GM10248 (cell line): Measurements from ENCODE around the gene EMC8.

Source experiments
- CTCF ChIA-PET: fragments of 300-600 bp; sonication (Branson Sonifier 250); formaldehyde crosslinking; extraction: SDS; loops from one replicate; lab custom pipeline; 2021; ENCODE audit warnings: antibody characterized with exemption; lab: Yijun Ruan, JAX
- POLR2A ChIA-PET: fragments of 350-650 bp; sonication (Branson Sonifier 250); formaldehyde crosslinking; extraction: SDS; loops from one replicate; lab custom pipeline; 2020; ENCODE audit warnings: antibody characterized with exemption; lab: Yijun Ruan, JAX
- DNase-seq: peaks from one replicate; pipeline ENCODE4 v3.0.0; 2012; ENCODE audit errors: extremely low spot score
- TF ChIP-seq, protein P1 (sequence below): IDR thresholded peaks from 2 replicates; pipeline ENCODE4 v1.5.1; 2012; ENCODE audit warnings: mild to moderate bottlenecking, low read depth; ENCODE audit errors: extremely low read depth, missing control alignments, control extremely low read depth

EMC8 gene

GRCh38 chr16:85770741-85771140 is 28.6 kb downstream of the EMC8 start:
- TF ChIP-seq, protein P1, sequence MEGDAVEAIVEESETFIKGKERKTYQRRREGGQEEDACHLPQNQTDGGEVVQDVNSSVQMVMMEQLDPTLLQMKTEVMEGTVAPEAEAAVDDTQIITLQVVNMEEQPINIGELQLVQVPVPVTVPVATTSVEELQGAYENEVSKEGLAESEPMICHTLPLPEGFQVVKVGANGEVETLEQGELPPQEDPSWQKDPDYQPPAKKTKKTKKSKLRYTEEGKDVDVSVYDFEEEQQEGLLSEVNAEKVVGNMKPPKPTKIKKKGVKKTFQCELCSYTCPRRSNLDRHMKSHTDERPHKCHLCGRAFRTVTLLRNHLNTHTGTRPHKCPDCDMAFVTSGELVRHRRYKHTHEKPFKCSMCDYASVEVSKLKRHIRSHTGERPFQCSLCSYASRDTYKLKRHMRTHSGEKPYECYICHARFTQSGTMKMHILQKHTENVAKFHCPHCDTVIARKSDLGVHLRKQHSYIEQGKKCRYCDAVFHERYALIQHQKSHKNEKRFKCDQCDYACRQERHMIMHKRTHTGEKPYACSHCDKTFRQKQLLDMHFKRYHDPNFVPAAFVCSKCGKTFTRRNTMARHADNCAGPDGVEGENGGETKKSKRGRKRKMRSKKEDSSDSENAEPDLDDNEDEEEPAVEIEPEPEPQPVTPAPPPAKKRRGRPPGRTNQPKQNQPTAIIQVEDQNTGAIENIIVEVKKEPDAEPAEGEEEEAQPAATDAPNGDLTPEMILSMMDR = no peak
- CTCF ChIA-PET = interaction anchor here (0.8 to 1.6 kb wide), 2 partner anchors 11 to 51 kb away, joined by 5 to 7 read pairs; no protein-coding TSS in a partner anchor

GRCh38 chr16:85768199-85768598 is 31.1 kb downstream of the EMC8 start:
- CTCF ChIA-PET = interaction anchor here (1.0 to 1.1 kb wide), 2 partner anchors 20 to 79 kb away, joined by 3 read pairs; partner anchors contain the start of gene GINS2
- no peak for DNase-seq
- POLR2A ChIA-PET = no interaction called here
- TF ChIP-seq, protein P1 = no peak

More at GRCh38 chr16:85770741-85771140, 28.6 kb downstream of the EMC8 start:
- POLR2A ChIA-PET = no interaction called here
- DNase-seq = no peak

- no peak for DNase-seq
- CTCF ChIA-PET = interaction anchor here (1.1 kb wide), 1 partner anchor 79 kb away, joined by 3 read pairs; the partner anchor contains the start of gene GINS2
- POLR2A ChIA-PET = no interaction called here
- TF ChIP-seq, protein P1 = no peak
Observed at GRCh38 chr16:85767531-85767930, 31.8 kb downstream of the EMC8 start.

- TF ChIP-seq, protein P1 = no peak
- ChIA-PET CTCF (interaction anchor here (1.3 kb wide), 1 partner anchor 49 kb away, joined by 3 read pairs; no protein-coding TSS in a partner anchor), POLR2A (no interaction called here)
- no peak for DNase-seq
Observed at GRCh38 chr16:85765767-85766166, 33.6 kb downstream of the EMC8 start.

GRCh38 chr16:85765211-85765610 is 34.1 kb downstream of the EMC8 start:
- CTCF ChIA-PET = no interaction called here
- DNase-seq = no peak
- POLR2A ChIA-PET = no interaction called here
- TF ChIP-seq, protein P1 = no peak

DNA sequence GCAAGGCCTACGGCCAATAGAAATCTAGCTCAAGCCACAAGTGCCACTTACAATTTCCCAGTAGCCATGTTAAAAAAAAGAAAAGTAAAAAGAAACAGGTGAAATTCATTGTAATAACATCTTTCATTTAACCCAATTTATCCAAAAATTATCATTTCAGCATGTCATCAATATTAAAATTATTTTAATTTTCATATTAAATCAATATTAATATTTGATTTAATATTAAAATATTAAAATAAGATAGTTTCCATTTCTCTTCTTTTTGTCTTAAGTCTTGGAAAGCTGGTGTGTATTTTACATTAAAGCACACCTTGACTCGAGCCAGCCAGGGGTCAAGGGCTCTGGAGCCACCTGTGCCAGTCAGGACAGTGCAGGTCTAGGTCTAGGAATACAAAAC is 35.7 kb downstream of the EMC8 start:
- TF ChIP-seq, protein P1 = no peak
- DNase-seq = no peak
- POLR2A ChIA-PET = no interaction called here
- CTCF ChIA-PET = no interaction called here

DNA sequence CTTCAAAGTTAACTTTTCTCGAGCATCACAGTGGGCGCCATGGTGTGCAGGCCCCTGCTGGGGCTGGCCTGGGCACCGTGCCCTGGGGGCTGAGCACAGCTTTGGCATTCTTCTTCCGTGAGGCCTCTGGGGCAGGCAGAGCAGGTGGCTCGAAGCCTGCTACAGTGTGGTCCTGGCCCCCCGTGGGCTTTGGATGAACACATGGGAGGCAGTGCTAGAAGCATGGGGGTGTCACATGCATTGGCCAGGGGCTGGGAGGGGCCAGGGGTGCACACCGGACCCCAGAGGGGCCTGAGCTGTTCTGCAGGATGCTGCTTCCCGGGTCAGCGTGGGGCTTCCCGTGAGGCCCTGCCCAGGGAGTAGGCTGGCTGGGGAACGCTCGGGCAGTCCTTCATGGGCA is 36.4 kb downstream of the EMC8 start:
- DNase-seq = no peak
- TF ChIP-seq, protein P1 = no peak
- ChIA-PET POLR2A (no interaction called here), CTCF (interaction anchor here (5.0 kb wide), 1 partner anchor 104 kb away, joined by 33 read pairs; no protein-coding TSS in a partner anchor)
